HG02970 (cell line): Measurements from ENCODE around the gene NFATC2.
A peak's percentile ranks its signal among the peaks of the same experiment; 100 is the strongest.

Source experiments
- ATAC-seq: cut with Tn5 transposase; IDR thresholded peaks from one replicate; pipeline ENCODE4 v1.9.1; 2021; ENCODE audit warnings: mild to moderate bottlenecking, moderate library complexity, moderate number of reproducible peaks; ENCODE audit not compliant: unreplicated experiment, low FRiP score

Gene NFATC2

DNA sequence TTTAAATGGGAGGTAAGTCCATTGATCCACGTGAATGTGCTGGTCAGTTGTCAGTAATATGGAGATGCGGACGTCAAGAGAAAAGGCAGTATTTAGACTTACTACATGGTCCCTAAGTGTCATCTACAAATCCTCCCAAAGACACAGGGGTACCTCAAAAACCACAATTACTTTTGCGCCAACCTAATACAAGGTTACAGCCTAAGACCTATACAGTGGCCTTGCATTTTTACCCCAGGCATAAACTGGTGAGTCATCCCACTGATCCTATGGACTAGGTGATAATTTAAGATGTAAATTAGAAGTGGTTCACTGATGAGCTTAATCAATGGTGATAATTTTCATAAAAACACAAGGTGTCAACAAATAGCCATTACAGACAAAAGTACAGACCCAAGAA, 141.0 kb downstream of the NFATC2 start:
- ATAC-seq = no peak

DNA sequence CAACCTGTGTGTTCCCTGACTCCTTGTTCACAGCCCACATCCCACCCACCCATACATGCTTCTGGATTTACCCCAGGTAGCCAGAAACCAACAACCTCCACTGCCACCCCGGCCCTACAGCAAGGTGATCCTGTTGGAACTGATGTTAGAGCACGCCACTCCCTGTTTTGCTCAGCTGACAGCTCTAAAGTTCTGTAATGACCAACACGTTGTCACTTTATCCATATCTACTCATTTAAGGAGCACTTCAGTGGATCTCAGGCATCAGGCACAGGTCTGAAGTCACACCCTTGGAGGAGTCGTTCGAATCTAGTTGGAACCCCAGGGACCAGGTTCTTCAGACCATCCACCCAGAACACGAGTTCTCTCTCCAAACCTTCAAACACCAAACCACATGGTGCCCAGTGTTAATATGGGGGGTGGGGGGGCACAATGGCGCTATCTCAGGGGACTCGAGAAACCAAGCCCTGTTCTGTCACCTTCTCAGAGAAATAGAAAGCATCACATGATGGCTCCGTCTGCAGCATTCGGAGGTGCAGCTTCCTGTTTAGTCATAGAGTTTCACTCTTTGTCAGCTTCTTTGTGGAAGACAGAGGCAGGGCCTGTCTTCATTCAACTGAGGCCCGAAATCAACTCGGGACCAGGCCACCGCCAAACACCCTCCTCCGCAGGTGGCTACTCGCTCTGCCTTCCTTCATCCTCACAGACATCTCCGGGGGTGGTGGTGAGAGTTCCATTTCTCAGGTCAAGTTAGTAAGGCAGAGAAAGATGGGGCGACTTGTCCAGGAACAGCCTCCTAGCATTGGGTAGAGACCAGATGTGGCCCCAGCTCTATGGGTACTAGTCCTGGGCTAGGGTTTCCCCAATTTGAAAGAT, 142.2 kb downstream of the NFATC2 start:
- ATAC-seq = peak; percentile 62

DNA sequence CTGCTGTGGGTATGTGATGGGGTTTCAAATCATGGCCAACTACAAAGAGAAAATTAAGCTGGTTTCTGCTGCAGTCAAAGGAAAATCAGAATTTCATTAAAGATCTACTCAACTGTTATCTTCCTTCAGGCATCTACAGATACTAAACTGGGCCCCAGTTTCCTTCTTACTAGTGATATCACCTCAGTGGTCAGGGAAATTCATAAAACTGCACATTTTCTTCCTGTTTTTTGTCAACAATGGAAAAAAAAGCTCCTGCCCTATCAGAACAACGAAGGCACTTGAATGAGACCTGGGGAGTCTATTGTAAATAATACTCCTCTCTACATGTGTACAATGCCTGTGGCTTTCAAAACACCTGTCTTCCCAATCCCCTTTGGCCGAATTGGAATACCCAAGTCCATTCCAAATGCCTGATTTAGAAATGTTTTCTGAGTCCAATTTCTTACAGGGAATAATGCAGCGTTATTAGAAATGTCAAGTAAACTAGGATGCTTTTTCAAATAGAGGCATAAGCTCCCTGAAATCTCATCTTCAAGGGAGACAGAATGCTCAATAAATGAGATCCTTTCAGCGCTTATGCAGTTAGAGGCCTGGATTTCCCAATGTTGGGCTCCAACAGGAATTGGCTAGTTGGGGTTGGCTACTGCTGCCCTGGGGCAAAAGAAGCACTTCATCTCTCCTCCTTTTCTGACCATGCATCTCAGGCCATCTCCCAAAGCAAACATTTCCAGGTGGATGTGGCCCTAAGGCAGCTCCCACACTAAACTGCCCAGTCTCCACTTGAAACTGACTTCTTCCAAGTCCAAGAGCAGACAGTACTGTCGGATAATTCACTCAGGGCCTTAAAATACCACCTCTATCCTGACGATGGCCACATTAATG, 143.3 kb downstream of the NFATC2 start:
- ATAC-seq = no peak

DNA sequence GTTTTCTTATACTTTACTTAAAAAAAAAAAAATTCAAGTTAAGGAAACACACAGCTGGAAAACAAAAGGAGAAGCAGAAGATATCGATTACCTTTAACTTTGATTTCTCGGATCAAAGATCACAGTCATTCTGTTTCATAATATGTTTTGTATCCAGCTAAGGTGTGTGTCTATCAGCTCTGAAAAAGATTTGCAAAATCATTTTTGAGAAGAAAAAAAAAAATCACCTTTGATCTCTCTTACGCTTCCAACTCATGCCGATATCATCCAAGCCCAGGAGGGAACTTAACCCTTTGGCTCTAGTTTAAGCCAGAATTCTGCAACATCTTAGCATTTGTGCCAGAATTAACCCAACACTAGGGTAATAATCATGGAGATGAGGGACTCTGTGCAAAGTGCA, 144.0 kb downstream of the NFATC2 start:
- ATAC-seq = no peak

DNA sequence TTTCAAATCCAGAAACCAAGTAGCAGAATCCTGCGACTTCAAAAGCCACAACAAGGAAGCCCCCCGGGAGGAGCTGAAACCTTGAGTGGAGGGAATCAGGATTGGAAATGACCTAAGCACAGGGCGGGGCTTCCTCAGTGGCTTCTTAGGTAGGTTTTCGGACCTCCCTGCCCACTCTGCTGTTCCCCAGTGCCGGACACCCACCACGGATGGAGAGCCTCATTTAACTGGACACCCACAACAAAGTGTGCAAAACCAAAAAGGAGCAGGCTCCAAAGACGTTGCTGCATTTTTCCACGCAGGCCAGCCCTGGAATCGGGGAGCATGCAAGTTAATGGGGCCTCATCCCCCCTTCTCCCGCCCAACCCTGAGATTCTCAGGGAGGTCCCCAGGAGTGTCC, 144.4 kb downstream of the NFATC2 start:
- ATAC-seq = no peak

DNA sequence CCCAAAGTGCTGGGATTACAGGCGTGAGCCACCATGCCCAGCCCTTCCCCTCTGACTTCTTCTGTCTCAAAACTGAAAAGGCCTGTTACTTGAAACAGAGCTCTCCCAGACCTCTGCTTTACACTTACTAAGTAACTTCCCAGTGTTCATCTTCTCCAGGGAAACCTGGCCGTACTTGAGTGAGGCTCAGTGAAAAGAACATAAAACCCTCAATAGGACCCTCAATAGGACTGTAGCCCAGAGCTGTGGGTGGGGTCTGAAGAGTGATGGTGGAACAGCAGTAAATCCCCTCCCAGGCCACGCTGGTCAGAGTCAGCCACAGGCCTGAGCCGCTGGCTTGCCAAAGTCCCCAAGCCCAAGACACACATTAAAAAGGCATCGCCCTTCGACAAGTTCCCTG, 145.4 kb downstream of the NFATC2 start:
- no peak for ATAC-seq

DNA sequence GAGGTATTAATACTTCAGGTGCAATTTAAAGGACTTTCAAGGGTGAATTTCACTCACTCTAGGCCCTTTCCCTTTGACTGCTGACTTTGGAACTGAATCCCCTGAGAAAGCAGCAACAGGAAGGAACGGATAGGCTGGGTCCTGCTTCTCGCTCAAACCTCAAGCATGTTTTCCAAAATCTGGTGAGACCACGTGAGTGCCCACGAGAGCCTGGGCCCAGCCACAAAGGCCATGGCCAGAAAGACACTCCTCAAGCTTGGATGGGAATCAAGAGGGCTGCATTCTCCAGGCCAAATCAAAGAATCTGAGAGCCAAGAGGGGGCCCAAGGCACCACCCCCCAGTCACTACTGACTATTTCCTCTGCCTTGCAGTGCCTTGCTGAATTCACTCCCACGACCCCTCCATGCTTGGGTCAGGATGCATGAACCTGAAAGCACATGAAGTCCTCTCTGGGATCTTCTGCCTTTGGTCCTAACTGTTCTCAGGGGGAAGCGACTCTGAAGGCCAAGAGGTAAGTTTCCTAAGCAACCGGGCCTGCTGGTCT, 146.1 kb downstream of the NFATC2 start:
- no peak for ATAC-seq

DNA sequence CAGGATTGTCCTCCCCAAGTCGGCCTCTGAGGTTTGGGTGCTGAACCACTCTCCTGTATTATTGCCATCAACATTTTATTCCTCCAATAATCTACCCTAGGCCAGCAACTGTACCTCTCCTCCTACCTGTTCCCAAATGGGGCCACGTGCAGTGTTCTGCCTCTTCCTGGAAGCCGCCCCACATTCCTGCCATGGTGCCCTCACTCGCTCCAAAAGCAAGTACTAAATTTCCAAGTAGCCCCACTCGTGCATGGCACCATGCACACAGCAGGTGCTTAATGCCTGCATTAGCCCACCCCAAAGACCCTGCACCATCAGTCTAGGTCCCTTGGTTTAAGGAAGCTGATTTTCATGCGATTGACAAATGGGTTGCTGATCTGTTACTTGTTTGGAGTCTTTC, 147.8 kb downstream of the NFATC2 start:
- ATAC-seq = no peak

DNA sequence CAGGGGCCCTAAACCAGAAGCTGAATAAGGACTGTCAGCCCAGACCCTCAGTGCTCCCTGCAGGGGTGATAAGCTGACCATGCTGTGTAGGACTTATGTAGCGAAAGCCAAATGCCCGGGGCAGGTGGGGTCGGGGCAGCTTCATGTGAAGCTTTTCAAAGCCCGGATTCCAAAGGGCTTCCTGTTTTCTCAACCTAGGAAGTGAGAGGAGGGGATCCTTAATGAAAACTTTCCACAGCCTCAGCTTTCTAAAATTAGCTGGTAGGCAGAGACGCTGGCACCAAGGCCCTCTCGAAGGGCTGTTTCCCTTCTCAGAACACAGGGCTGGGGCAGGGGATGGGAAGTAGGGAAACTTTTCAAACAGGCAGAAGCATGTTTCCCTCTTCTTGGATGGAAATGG, 148.9 kb downstream of the NFATC2 start:
- ATAC-seq = no peak

DNA sequence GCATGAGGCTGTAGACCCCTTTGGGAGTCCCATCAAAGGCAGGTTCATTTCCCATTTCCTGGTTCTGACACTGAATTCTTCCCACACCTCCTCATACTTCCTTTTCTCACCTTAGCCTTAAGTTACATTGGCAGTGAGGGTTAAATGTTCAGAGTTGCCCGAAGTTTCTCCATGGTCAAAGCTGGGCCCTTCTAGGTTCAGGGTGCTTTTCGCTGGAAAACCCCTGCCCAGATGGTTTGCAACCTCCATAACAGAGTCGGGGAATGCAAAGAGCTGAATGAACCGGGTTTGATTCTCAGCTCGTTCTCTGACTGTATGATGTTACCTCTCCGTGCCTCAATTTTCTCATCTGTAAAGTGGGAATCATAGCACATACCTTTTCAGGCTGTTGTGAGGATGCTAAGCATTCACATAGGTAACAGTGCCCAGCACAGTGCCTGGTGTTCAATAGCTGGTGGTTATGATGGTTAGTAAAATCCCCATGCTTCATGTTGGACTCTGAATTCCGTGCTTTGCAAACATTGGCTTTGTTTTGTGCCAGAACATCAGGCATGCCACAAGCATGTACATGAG, 149.8 kb downstream of the NFATC2 start:
- no peak for ATAC-seq

DNA sequence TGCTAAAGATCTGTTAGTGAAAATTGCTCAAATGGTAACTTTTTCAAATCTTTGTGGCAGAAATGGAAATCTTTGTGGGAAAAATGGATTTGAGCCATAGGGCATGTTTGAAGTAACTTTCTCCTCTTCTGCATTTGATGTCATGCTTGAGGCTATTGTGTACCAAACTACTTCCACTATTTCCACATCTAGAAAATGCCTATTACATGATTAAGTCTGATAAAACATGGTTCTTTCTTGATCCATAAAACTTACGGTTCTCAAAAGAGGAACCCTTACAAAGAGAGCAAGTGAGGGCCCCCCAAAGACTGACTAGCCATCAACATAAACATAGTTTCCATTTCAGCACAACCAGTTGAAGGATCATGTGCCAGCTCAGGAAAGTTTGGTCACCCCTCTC, 150.6 kb downstream of the NFATC2 start:
- no peak for ATAC-seq

DNA sequence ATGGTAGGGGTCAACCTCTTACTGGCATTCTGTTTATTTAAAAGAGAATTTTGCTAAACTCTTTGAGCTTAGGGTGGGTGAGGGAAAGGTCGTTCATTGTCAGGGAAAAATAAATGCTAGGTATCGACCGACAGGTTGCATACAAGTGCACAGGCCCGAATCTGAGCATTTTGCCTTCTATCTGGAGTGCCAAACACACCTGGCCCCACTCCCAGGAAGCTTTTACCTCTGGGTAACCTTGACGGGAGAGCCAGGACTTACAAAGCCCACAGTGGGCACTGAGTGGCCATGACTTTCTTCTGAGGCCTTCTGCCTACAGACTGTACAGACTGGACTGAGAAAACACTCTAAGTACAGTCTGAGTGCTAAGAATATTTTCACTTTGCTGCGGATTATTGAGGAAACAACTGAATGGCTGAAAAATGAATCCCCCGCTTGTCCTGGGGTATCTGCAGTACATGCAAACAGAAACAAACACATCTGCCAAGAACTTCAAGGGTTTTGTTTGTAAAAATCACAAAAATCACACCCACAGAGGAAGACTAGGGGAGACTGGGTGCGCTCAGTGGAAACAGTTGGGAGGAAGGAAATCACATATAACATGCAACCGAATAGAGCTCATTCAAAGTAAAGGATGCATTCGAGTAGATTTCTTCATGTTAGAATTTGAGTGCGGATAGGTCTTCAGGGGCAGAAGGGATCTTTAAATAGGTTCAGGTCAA, 152.8 kb downstream of the NFATC2 start:
- no peak for ATAC-seq

DNA sequence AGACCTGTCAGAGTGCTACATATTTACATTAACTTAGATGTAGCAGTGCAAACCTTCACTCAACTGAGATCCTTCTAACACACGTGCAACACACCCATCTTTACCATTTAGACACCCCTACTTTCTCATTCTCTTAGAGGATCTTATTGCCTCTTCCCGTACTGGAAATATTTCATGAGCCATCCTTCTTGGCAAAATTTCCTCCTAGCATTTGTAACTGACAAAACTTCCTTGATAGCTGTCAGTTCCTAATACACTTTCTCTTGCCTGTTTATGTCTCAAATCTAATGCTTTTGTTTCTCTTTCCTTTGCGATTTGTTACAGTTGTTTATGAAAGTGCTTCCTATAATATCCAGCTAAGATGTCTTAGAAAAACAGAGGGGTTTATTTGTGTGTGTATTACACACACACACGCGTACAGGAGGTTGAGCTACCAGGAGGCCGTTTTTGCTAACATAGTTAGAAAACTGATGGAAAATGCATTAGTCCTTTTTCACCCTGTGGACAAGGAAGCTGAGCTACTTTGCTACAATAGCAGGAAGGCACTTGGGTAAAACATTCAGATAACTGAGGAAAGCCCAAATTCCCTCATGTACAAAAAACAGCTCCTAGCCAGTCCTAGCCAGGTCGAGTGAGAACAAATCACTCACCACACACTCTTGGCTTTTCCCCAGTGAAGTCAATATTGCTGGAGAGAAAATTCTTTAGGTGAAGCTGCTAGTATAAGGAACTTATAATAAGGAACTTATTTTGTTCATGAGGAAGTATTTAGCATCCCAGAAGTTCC, 153.6 kb downstream of the NFATC2 start:
- no peak for ATAC-seq

DNA sequence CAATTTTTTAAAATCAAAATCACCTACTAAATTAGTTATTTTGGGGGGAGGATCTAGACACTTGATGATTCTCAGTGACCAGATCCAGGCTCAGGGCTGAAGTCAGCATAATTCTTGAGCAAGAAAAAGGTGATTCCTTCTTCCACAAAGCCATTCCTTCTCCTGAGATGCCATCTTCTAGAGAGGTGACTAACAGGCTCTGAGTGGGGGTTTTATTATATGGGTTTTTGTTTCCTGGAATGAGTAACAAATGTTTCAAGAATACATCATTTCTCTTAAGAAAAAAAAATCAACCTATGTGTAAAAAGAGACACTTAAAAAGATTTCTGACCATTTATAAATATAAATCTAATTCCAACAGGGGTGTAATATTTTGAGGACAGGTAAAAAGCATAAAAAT, 154.3 kb downstream of the NFATC2 start:
- no peak for ATAC-seq

DNA sequence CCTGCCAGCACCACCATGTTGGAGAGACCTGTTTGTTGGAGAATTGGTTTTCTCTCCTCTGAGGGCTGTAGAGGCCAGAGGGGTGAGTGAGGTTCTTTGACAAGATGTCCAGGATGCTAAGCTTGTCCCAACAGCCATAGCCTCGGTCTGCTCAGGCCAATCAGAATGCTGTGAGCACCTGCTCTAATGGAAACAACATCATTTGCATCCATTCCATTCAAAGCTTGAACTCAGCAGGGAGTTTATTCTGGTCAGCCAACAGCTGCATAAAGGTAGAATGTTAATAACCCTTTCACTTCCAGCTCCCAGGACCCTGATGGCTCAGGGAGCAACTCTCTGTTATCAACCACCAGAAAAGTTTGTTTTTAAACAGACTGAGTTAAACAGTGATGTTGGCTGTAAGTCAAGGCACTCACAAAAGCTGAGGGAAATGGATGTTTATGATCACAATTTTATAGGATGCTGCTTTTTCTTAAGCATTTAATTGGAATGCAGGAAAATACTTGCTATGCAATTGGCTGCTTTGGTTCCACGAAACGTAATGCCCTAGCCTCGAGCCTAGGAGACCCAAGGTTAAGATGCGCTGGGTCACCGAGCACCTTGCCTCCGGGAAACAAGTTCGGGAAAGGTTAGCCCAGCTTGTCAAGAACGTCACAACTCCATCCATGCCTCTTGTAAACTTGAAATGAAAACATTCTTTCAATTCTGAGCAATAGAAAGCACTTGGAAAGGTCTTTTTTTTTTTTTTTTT, 155.2 kb downstream of the NFATC2 start:
- ATAC-seq = no peak

DNA sequence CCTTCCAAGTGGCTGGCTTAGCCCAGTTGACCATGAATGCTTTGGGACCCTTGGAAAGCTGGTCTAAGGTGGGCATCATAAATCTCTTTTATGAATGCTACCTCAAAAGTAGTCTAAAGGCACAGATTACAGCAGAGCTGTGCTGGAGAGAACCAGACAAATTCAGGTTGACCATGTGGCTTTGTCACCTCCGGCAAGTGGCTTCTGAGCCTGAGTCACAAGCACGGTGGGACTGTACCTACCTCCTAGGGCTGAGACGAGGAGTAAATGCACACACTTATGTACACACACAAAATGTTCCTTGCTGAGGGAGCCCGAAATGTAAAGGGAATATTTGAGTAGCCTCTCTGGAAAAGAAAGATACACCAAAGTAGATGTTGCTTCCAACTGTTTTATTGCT, 155.9 kb downstream of the NFATC2 start:
- ATAC-seq = no peak

DNA sequence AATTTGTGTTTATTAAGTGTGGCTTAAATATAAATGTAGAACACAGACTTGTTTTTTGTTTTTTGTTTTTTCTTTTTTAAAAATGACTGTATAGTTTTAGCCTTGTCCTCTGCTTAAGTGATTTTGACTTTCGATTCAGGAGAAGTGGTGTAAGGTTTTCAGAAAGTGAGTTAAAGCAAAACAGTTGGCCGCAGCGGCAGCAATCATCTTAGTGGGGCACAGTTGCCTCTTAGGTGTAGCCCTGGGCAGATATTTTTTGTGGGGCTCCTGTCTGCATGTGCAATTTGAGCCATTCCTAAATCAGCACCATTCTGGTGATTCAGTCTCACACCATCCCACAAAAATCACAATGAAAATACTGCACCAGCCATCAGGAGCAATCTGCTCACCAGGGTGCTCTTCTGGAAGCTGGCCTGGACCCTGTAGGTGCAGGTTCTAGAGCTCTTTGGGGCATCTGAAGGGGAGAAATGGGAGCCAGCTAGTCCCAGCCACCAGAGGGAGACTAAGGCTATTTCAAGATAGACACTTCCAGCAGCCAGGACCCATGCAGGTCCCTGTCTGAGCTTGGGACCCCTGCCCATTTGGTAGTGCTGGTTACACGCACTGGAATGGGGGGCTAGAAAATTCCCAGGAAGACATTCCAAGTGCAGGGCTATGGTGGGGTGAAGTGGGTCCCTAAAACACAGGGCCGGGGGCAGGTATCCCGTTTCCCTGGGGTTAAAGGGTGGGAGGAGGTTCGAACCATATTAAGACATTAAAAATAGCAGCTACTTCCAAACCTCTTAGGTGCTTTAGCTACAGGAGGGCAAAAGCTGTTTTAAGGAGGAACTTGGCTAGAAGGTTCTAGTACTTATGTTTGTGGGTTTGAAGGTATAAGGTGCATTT, 156.6 kb downstream of the NFATC2 start:
- ATAC-seq = no peak

DNA sequence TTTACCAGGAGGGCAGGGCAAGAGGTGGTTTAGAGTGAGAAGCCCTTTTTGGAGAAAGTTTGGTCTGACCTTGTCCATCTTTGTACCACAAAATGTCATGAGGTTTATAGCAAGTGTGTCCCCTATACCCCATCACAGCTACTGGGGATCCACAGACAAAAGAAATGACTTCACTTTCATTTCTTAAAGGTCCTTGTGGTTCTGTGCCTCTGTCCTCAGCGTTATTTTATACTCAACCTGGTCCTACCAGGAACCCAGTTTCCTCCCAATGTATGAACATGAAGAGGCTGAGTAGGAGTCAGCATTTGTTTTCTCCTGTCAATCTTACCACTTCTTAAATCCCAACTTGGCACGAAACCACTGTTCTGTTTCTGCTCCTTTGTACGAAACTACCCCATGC, 157.6 kb downstream of the NFATC2 start:
- ATAC-seq = no peak
